Measurements from ENCODE around the gene ATP11A.

Gene ATP11A

GRCh38 chr13:112722433-112723263 is 32.8 kb downstream of the ATP11A start:
- no peak for DNase-seq

- DNase-seq, result no peak
Observed at GRCh38 chr13:112723771-112724170, 33.9 kb downstream of the ATP11A start.

- DNase-seq, result no peak
Observed at GRCh38 chr13:112724788-112725345, 35.0 kb downstream of the ATP11A start.

GRCh38 chr13:112725346-112726015 is 35.6 kb downstream of the ATP11A start:
- peak in 1 of 58 donors; percentile 13 for DNase-seq

- peak in 1 of 58 donors; percentile 52 for DNase-seq
Observed at GRCh38 chr13:112726016-112726767, 36.4 kb downstream of the ATP11A start.

- no peak for DNase-seq
Observed at GRCh38 chr13:112727581-112727980, 37.7 kb downstream of the ATP11A start.

- DNase-seq, result no peak
Observed at GRCh38 chr13:112728375-112729126, 38.7 kb downstream of the ATP11A start.

- DNase-seq, result no peak
Observed at GRCh38 chr13:112729408-112729807, 39.6 kb downstream of the ATP11A start.

- no peak for DNase-seq
Observed at GRCh38 chr13:112730157-112730671, 40.4 kb downstream of the ATP11A start.

GRCh38 chr13:112731667-112732616 is 42.1 kb downstream of the ATP11A start:
- DNase-seq, result no peak

GRCh38 chr13:112732679-112733078 is 42.8 kb downstream of the ATP11A start:
- no peak for DNase-seq

GRCh38 chr13:112733112-112733511 is 43.3 kb downstream of the ATP11A start:
- no peak for DNase-seq

- no peak for DNase-seq
Observed at GRCh38 chr13:112733661-112734379, 44.0 kb downstream of the ATP11A start.

- DNase-seq, result no peak
Observed at GRCh38 chr13:112734696-112735547, 45.1 kb downstream of the ATP11A start.

- no peak for DNase-seq
Observed at GRCh38 chr13:112735791-112736190, 46.0 kb downstream of the ATP11A start.

- no peak for DNase-seq
Observed at GRCh38 chr13:112737294-112737693, 47.5 kb downstream of the ATP11A start.

GRCh38 chr13:112738606-112739005 is 48.8 kb downstream of the ATP11A start:
- DNase-seq, result no peak
